Effector CD8-positive, alpha-beta T cell (primary cell): ENCODE data around the gene PLVAP.

Experiments used
- DNase-seq: peaks from one replicate; lab custom pipeline; 2025; lab: John Stamatoyannopoulos, UW

The PLVAP gene

DNA sequence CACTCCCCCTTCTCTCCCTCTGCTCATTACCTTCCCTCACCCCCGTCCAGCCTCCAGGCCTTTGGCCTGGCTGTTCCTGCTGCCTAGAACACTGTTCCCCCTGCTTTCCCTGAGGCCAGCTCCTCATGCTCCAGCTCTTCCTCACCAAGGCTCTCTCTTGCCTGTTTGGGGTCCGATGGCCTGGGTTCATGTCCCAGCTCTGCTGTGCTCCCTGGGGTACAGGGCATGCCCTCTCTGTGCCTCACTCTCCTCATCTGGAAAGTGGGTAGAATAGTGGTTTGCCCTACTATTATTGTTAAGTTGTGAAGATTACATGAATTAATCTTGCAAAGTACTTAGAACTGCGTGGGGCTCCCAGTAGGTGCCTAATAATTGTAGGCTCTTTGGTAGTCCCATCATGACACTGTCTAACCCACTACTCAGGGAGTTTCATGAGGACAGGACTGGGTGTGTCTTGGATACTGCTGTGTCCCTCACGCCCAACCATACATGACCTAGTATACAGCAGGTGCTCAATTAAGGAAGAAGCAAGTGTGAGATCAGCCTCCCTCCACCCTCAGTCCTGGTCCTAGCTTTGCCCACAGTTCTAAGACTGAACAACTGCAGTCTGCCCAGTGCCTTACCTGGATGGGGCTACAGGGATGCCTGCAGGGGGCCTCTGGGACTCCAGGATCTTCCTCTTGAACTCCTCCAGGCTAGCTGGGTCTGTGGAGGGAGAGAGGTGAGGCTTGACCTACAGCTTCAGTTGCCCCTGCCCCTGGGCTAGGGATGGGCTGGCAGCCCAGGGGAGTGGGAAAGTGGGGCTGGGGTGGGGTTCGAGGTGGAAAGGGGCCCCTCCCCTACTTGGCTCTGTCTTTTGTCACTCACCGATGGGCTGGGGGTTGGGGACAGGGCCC, 17.0 kb downstream of the PLVAP start:
- no peak for DNase-seq

DNA sequence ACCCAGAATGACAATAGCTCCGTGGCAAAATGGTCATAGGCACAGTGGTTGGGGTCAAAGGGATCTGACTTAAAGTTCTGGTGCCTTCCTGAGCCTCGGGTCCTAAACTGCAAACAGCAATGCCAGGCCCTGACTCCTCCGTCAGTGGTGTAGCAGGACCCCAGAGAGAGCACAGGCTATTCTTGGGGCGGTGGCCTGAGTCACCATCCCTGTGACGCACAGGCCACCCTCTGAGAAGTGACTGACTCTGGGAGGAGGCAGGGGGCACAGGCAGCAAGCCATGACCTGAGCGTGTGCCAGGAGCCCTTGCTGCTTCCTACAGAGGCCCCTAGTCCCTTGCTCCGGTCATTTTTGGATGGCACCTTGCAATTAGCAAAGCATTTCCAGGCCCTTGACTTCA, 18.7 kb downstream of the PLVAP start:
- DNase-seq: no peak

GRCh38 chr19:17357724-17358123, 19.4 kb downstream of the PLVAP start:
- no peak for DNase-seq

DNA sequence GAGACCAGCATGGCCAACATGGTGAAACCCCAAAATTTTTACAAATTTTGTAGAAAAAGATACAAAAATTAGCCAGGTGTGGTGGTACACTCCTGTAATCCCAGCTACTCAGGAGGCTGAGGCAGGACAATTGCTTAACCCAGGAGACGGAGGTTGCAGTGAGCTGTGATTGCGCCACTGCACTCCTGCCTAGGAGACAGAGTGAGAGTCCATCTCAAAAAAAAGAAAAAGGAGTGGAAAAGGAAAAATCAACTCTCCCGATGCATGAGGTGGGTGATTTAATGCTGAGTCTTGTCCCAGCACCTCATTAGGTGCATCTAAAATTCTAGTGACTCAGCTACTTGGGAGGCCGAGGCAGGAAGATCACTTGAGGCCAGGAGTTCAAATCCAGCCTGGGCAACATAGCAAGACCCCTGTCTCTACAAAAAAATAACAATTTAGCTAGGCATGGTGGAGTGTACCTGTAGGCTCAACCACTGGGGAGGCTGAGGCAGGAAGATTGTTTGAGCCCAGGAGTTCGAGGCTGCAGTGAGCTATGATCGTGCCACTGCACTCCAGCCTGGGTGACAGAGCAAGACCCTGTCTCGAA, 20.0 kb downstream of the PLVAP start:
- no peak for DNase-seq

GRCh38 chr19:17353386-17353785, 23.8 kb downstream of the PLVAP start:
- no peak for DNase-seq

GRCh38 chr19:17352608-17353280, 24.4 kb downstream of the PLVAP start:
- DNase-seq: no peak

- no peak for DNase-seq
Observed at GRCh38 chr19:17351815-17352435, 25.2 kb downstream of the PLVAP start.

DNA sequence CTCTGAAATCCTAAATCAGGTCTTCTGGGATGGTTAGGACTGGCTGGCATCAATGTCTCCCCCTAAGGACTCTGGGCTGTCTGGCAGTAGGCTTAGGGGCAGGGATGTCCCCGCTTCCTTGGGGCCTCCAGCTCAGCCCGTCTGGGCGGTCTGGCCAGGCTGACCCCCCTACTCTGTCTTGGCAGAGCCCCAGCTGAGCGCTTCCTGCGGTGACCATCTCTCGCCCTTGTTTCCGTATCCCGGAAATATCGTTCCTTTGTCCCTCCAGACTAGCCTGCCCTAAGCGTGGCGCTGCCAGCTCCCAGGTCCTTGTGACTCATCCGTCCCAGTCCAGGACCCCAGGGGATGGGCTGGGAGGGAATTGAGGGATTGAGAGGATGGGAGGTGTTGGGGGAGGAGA, 28.4 kb downstream of the PLVAP start:
- no peak for DNase-seq

GRCh38 chr19:17347877-17348276, 29.3 kb downstream of the PLVAP start:
- DNase-seq: no peak

- no peak for DNase-seq
Observed at GRCh38 chr19:17347361-17347760, 29.8 kb downstream of the PLVAP start.

DNA sequence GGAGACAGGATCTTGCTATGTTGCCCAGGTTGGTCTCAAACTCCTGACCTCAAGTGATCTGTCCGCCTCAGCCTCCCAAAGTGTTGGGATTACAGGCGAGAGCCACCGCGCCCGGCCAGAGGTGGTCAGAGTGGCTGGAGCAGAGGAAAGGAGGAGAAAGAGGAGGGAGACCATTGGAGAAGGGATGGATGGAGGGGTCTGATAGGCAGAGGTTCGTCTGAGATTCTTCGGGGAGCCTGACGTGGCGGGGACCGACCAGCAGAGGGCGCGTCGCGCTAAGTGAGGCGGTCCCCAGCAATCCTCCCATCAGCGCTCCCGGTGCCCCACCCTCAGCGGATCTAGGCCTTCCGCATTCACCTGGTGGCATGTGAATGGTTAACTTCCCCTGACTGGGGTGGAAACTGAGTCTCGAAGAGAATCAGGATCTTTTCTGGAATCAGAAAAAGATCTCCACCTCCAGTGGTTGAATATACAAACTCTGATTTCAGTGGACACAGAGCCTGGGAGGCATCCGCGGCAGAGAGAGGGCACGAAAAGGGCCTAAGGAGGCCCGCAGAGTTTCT, 31.0 kb downstream of the PLVAP start:
- peak; percentile 75 for DNase-seq

- no peak for DNase-seq
Observed at GRCh38 chr19:17341845-17342244, 35.3 kb downstream of the PLVAP start.

GRCh38 chr19:17341386-17341785, 35.8 kb downstream of the PLVAP start:
- DNase-seq: no peak

- DNase-seq: no peak
Observed at GRCh38 chr19:17340871-17341357, 36.2 kb downstream of the PLVAP start.

DNA sequence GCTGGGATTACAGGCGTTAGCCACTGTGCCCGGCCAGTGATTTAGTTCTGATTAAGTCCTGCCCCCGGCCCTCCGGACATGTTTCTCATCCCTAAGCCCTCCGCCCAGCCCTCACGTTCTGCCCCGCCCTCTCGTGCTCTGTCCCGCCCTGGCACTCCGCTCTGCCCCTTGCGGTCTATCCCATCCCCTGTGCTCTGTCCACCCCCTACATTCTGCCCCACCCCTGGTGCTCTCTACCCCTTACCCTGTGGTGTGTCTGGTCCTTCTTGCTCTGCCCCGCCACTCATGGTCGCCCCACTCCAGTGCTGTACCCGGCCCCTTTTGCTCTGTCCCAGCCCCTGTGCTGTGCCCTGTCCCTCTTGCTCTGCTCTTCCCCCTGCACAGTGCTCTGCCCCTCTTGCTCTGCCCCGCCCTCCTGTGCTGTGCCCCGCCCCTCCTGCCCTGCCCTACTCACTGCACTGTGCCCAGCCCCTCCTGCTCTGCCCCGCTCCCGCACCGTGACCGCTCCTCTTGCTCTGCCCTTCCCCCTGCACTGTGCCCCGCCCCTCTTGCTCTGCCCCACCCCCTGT, 36.8 kb downstream of the PLVAP start:
- DNase-seq: no peak

DNA sequence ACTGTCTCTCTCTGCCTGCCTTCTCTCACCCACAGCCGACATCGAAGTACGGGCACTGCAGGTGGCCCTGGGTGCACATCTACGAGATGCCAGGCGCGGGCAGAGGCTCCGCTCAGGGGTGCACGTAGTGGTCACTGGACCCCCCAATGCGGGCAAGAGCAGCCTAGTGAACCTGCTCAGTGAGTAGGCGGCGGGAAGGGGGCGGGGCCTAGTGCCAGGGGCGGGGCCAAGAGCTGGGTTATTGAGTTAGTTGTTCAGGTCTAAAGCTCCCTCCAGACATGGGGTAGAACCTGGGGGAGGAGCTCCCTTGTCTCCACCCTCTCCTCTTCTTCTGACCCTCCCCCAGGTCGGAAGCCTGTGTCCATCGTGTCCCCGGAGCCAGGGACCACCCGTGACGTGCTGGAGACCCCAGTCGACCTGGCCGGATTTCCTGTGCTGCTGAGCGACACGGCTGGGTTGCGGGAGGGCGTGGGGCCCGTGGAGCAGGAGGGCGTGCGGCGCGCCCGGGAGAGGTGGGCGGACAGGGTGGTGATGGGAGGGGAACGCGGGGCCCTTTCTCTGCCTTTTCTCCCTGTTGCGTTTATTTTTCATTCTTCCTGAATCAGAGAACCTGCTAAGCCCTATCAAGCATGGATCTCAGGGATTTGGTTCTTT, 37.9 kb downstream of the PLVAP start:
- DNase-seq: peak; percentile 16

GRCh38 chr19:17338433-17339078, 38.6 kb downstream of the PLVAP start:
- DNase-seq: no peak

GRCh38 chr19:17337675-17338432, 39.3 kb downstream of the PLVAP start:
- no peak for DNase-seq

DNA sequence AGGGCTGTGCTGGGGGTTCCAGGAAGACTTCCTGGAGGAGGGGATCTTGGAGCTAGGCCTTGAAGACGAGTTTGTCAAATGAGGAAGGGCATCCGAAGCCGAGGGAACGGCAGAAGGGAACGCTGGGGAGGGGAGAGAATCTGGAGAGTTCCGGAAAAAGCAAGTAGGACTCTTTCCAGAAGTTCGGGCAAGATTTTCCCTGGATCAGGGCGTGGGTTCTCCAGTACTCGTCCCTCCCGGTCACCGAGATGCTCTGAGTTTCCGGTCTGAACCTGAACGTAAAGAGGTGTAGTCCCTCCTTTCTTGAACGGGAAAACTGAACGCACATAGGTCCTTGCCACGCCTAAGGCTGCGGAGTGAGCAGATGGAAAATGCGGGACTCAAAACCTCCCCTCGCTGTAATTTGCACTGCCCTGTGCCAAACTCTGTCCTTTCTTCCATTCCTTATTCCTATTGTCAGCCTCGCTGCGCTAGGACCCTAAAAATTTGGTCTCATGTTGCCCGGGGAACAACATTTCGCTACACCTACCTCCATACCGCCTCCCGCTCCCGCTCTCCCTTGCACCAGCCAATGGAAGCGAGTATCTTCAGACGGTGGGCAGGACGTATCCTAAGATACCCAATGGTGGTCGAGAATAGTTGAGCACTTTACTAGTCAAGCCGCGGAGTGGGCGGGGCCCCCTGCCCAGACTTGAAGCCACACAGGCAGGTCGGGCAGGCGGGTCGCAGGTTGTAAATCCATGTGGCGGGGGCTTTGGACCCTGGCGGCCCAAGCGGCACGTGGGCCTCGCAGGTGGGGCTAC, 40.1 kb downstream of the PLVAP start, which contains the start of gene GTPBP3:
TSS of gene GTPBP3 (plus strand) at position 682 of the 803 bp plus-strand sequence. CDS start at position 741, 59 bp downstream.
- peak; percentile 94 for DNase-seq
